Subcutaneous adipose tissue (tissue), 4 donors: Measurements from ENCODE around the gene FBXO45. TPM values are rescaled to one million over a fixed set of nuclear protein-coding genes. Genes with fewer than 3 reads are reported as not detected.

ENCODE experiments used
- small RNA-seq: library from RNA; depleted of rRNA; stranded (forward); fragments of <200 nt; gene quantifications from one replicate; pipeline ENCODE3, GENCODE V24; 2016
- total RNA-seq, 4 donors: library from RNA; depleted of rRNA; stranded (reverse); fragments of >200 nt; gene quantifications; one replicate each; pipeline ENCODE4 v1.1.0, GENCODE V29; 2016
- TF ChIP-seq, protein P1 (sequence below): fragments of 450-650 bp; IDR thresholded peaks from one replicate; pipeline ENCODE4 v1.5.1; 2016; ENCODE audit warnings: low read depth, mild to moderate bottlenecking, control low read depth, antibody characterized with exemption, moderate library complexity

FBXO45 gene
- total RNA-seq, 4 donors from 2014 or later: 6.6 to 9.5 (median 7.4) TPM

- TF ChIP-seq, protein P1, sequence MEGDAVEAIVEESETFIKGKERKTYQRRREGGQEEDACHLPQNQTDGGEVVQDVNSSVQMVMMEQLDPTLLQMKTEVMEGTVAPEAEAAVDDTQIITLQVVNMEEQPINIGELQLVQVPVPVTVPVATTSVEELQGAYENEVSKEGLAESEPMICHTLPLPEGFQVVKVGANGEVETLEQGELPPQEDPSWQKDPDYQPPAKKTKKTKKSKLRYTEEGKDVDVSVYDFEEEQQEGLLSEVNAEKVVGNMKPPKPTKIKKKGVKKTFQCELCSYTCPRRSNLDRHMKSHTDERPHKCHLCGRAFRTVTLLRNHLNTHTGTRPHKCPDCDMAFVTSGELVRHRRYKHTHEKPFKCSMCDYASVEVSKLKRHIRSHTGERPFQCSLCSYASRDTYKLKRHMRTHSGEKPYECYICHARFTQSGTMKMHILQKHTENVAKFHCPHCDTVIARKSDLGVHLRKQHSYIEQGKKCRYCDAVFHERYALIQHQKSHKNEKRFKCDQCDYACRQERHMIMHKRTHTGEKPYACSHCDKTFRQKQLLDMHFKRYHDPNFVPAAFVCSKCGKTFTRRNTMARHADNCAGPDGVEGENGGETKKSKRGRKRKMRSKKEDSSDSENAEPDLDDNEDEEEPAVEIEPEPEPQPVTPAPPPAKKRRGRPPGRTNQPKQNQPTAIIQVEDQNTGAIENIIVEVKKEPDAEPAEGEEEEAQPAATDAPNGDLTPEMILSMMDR: no peak
These were observed 66.4 kb downstream of the FBXO45 start for GRCh38 chr3:196634829-196635228.

- TF ChIP-seq, protein P1: no peak
These were observed 68.2 kb downstream of the FBXO45 start for GRCh38 chr3:196636369-196637349.

Small RNAs within 50 kb of the gene (small RNA-seq; reads per million reads assigned to genes)
- not detected for gene RPS29P3

Other genes with a start within 250 kb of the FBXO45 start
- 10 to 100 TPM in 1 of 4 donors, 1 to 10 TPM in 2, not detected in 1; 2.4 to 89.8 (median 8.1) TPM for gene TM4SF19, start 230.3 kb upstream of the FBXO45 start, total RNA-seq
- 10 to 100 TPM; 22.5 to 36.9 (median 28.8) TPM for gene UBXN7, start 136.2 kb upstream of the FBXO45 start, total RNA-seq
- gene RNF168, start 64.9 kb upstream of the FBXO45 start, total RNA-seq: 10 to 100 TPM; 23.1 to 31.3 (median 29.0) TPM
- gene SMCO1, start 53.3 kb upstream of the FBXO45 start, total RNA-seq: not detected
- 10 to 100 TPM in 1 of 4 donors, 1 to 10 TPM in 3; 1.6 to 11.5 (median 5.9) TPM for gene WDR53, start 106 bp upstream of the FBXO45 start, total RNA-seq
- 10 to 100 TPM in 3 of 4 donors, 1 to 10 TPM in 1; 7.9 to 22.3 (median 13.4) TPM for gene NRROS, start 71.0 kb downstream of the FBXO45 start, total RNA-seq
- 1 to 10 TPM; 1.5 to 3.3 (median 1.9) TPM for gene CEP19, start 143.6 kb downstream of the FBXO45 start, total RNA-seq
- 10 to 100 TPM; 20.0 to 26.0 (median 22.7) TPM for gene PIGX, start 143.7 kb downstream of the FBXO45 start, total RNA-seq
- gene PAK2, start 171.2 kb downstream of the FBXO45 start, total RNA-seq: 100 to 1,000 TPM in 1 of 4 donors, 10 to 100 TPM in 3; 69.3 to 127 (median 74.7) TPM